Right atrium auricular region (tissue), 2 donors: Measurements from ENCODE around the gene NUDT17. TPM values are rescaled to one million over a fixed set of nuclear protein-coding genes. Genes with fewer than 3 reads are reported as not detected.
"Not testable (repeated sequence)": the region's sequence is repeated elsewhere in the genome, so short reads cannot be mapped to it uniquely, and the experiment has no call there.

Experiments
- DNase-seq: peaks from one replicate; pipeline ENCODE4 v3.0.0-alpha.2; 2019; ENCODE audit warnings: low spot score
- H3K27ac ChIP-seq, 2 donors: fragments of 200-600 bp; sonication (generic); 1 replicate in 1 of 2; 2 replicates in 1 of 2; pipeline ENCODE4 v1.5.1; 2016 to 2019
- H3K27me3 ChIP-seq, 2 donors: fragments of 200-600 bp; sonication (generic); one replicate each; pipeline versions ENCODE4 v1.5.1 to v1.6.0; 2017 to 2019
- H3K36me3 ChIP-seq: fragments of 200-600 bp; sonication (generic); one replicate; pipeline ENCODE4 v1.5.1; 2016
- H3K4me1 ChIP-seq, 2 donors: fragments of 200-600 bp; sonication (generic); one replicate each; pipeline versions ENCODE4 v1.5.1 to v1.6.0; 2017 to 2019
- H3K4me3 ChIP-seq, 2 donors: fragments of 200-600 bp; sonication (generic); 1 replicate in 1 of 2; 2 replicates in 1 of 2; pipeline ENCODE4 v1.5.1; 2017 to 2019; ENCODE audit warnings: mild to moderate bottlenecking in 1 of 2, moderate library complexity in 1 of 2
- H3K9me3 ChIP-seq, 2 donors: fragments of 200-600 bp; sonication (generic); one replicate each; pipeline ENCODE4 v1.5.1; 2019
- total RNA-seq, 2 donors: library from RNA; depleted of rRNA; stranded (reverse); fragments of >200 nt; gene quantifications; one replicate each; pipeline ENCODE4 v1.1.0, GENCODE V29; 2016
- TF ChIP-seq, protein P1 (sequence below), 2 donors: fragments of 200-600 bp; sonication (generic); IDR thresholded peaks; one replicate each; pipeline ENCODE4 v1.5.1; 2019; ENCODE audit warnings: antibody characterized with exemption in 2 of 2

The NUDT17 gene
- total RNA-seq, 2 donors from 2014 or later = 3.2 to 10.5 TPM

DNA sequence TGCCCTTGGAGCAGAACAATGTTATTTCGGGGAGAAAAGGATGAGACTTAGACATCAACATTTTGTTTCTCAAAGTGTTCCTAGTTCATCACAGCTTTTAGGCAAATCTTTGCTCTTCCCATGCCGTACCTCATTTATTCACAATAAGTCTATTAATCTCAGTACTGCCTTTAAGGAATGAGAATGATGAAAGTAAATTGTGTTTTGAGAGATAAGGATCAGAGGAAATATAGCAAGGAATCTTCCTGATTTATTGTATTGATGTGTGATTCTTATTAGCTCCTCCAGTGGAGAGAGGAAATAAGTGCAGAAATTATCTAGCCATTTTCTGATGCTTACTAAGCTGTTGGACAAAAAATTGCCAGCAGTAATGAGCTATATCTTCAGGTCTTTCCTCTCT lies 19.4 kb upstream of the NUDT17 start:
- H3K27ac ChIP-seq = no peak overlapping the region
- peaks cover 0 to 14% of the 10 kb centered on the region in 2 donors for H3K4me1 ChIP-seq
- TF ChIP-seq, protein P1, sequence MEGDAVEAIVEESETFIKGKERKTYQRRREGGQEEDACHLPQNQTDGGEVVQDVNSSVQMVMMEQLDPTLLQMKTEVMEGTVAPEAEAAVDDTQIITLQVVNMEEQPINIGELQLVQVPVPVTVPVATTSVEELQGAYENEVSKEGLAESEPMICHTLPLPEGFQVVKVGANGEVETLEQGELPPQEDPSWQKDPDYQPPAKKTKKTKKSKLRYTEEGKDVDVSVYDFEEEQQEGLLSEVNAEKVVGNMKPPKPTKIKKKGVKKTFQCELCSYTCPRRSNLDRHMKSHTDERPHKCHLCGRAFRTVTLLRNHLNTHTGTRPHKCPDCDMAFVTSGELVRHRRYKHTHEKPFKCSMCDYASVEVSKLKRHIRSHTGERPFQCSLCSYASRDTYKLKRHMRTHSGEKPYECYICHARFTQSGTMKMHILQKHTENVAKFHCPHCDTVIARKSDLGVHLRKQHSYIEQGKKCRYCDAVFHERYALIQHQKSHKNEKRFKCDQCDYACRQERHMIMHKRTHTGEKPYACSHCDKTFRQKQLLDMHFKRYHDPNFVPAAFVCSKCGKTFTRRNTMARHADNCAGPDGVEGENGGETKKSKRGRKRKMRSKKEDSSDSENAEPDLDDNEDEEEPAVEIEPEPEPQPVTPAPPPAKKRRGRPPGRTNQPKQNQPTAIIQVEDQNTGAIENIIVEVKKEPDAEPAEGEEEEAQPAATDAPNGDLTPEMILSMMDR (IDR thresholded peaks at IDR 0.05) = no peak
- peaks cover 54% of the 10 kb centered on the region for H3K36me3 ChIP-seq
- H3K9me3 ChIP-seq = no peaks in the 10 kb centered on the region
- no peak overlapping the region for H3K4me3 ChIP-seq
- DNase-seq = no peak
- no peaks in the 10 kb centered on the region for H3K27me3 ChIP-seq

DNA sequence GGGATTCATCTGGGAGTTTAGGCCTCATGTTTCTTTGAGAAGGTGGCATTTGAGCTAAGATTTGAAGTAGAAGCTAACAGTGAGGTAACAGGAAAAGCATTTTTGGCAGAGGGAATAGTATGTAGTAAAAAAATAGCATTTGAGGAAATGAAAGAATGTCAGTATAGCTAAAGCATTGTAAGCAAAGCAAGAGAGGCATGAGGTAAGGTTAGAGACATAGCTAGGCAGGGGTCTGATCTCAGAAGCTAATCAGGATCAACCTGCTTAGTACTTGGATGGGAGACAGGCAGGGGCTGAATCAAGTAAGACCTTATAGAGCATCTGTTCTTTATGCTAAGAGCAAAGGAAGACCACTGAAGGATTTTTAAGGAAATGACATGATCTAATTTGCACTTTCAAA lies 17.5 kb upstream of the NUDT17 start:
- Histone ChIP-seq H3K36me3 (peaks cover 73% of the 10 kb centered on the region), H3K9me3 (no peaks in the 10 kb centered on the region), H3K27ac (no peak overlapping the region), H3K27me3 (no peaks in the 10 kb centered on the region), H3K4me1 (peaks cover 0 to 14% of the 10 kb centered on the region in 2 donors), H3K4me3 (no peak overlapping the region)
- no peak for DNase-seq
- TF ChIP-seq, protein P1 (IDR thresholded peaks at IDR 0.05) = no peak

DNA sequence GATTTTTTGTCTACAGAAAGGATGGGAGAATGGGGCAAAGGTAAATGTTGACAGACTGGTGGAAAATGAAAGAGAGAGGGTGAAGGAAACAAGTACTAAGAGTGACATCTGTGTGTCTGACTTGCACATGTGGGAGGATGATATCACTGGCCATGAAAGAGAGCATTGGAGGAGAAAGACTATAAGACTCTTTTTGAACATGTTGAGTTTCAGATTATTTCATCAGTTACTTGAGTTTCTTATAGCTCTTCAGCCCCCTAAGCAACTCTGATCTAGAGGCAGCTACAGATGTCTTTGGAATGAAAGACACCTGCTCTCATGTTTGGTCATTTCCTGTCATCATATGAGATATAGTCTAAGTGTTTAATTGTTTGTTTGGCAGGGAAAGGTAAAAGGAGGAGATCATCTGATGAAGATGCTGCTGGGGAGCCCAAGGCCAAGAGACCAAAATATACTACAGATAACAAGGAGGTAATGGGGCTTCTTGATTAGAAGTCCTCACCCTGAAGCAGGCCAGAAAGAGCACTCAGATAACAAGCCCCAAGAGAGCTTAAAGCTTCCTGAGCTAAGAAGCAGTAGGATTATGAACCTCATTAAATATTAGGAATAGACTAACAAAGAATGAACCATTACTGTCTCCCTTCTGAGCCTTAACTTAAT lies 16.9 kb upstream of the NUDT17 start:
- TF ChIP-seq, protein P1 (IDR thresholded peaks at IDR 0.05) = no peak
- Histone ChIP-seq H3K36me3 (peaks cover 79% of the 10 kb centered on the region), H3K9me3 (no peaks in the 10 kb centered on the region), H3K27me3 (no peaks in the 10 kb centered on the region), H3K4me3 (no peak overlapping the region), H3K4me1 (peaks cover 0 to 14% of the 10 kb centered on the region in 2 donors), H3K27ac (no peak overlapping the region)
- DNase-seq = no peak

DNA sequence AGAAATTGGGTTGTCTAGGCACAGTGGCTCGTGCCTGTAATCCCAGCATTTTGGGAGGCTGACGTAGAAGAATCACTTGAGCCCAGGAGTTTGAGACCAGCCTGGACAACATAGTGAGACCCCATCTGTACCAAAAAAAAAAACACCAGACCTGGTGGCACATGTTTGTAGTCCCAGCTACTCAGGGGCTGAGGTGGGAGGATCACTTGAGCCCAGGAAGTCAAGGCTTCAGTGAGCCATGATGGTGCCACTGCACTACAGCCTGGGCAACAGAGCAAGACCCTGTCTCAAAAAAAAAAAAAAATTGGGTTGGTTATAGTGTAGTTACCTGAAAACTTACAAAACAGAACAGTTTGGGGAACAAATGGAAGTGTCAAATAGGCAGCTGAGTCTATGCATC lies 14.6 kb upstream of the NUDT17 start:
- not testable (repeated sequence) for H3K4me1 ChIP-seq, DNase-seq, H3K4me3 ChIP-seq, H3K9me3 ChIP-seq, H3K27me3 ChIP-seq, H3K27ac ChIP-seq
- peaks cover 97% of the 10 kb centered on the region for H3K36me3 ChIP-seq

DNA sequence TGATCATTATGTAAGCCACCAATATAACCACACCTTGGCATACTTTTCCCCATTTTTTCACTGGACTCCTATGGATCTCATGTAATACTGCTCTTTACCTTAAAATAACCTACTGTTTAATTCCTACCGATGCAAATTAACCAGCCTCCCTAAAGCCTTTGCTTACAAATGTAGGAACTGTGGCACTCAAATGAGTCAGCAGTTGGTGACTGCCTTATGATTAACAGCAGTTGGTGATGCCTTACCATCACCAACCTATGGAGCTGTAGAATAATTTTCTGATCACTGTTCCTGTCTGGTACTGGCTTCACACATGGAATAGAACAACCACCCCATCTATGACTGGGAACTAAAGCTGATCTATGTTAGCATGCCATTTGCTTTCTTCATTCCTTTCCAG lies 7.8 kb upstream of the NUDT17 start:
- H3K36me3 ChIP-seq = peaks cover 96% of the 10 kb centered on the region
- TF ChIP-seq, protein P1 (IDR thresholded peaks at IDR 0.05) = no peak
- no peak overlapping the region for H3K4me3 ChIP-seq
- no peaks in the 10 kb centered on the region for H3K27me3 ChIP-seq
- DNase-seq = no peak
- no peak overlapping the region for H3K27ac ChIP-seq
- no peaks in the 10 kb centered on the region for H3K9me3 ChIP-seq
- no peaks in the 10 kb centered on the region for H3K4me1 ChIP-seq

GRCh38 chr1:145843031-145843430 lies 2.4 kb upstream of the NUDT17 start:
- H3K4me3 ChIP-seq = no peak overlapping the region
- no peaks in the 10 kb centered on the region for H3K27me3 ChIP-seq
- TF ChIP-seq, protein P1 (IDR thresholded peaks at IDR 0.05) = no peak
- peaks cover 0 to 14% of the 10 kb centered on the region in 2 donors for H3K4me1 ChIP-seq
- DNase-seq = no peak
- H3K36me3 ChIP-seq = peaks cover 53% of the 10 kb centered on the region
- no peaks in the 10 kb centered on the region for H3K9me3 ChIP-seq
- no peak overlapping the region for H3K27ac ChIP-seq
